GM23248 (cell line): ENCODE data around the gene STARD7. TPM values are rescaled to one million over a fixed set of nuclear protein-coding genes. Genes with fewer than 3 reads are reported as not detected.

Source experiments
- DNase-seq: peaks from one replicate; pipeline ENCODE4 v3.0.0-alpha.2; 2015
- H2AFZ ChIP-seq: fragments of 200-600 bp; sonication (generic); 2 replicates; pipeline ENCODE4 v1.6.1; 2016; ENCODE audit warnings: antibody characterized with exemption
- H3F3A ChIP-seq: fragments of 200-600 bp; sonication (generic); 2 replicates; pipeline ENCODE4 v1.6.1; 2016; ENCODE audit warnings: mild to moderate bottlenecking, antibody characterized with exemption, mixed run types; ENCODE audit not compliant: insufficient read depth
- H3K27ac ChIP-seq: fragments of 200-600 bp; sonication (generic); 2 replicates; pipeline ENCODE4 v1.5.1; 2016; ENCODE audit warnings: mild to moderate bottlenecking
- H3K27me3 ChIP-seq: fragments of 200-600 bp; sonication (generic); replicated peaks from 2 replicates; pipeline ENCODE4 v1.6.1; 2016; ENCODE audit warnings: mild to moderate bottlenecking; ENCODE audit not compliant: insufficient read depth
- H3K36me3 ChIP-seq: fragments of 200-600 bp; sonication (generic); 2 replicates; pipeline ENCODE4 v1.6.1; 2016; ENCODE audit warnings: low read depth, mild to moderate bottlenecking
- H3K4me1 ChIP-seq: fragments of 200-600 bp; sonication (generic); 2 replicates; pipeline ENCODE4 v1.6.1; 2016; ENCODE audit warnings: mild to moderate bottlenecking; ENCODE audit not compliant: insufficient read depth
- H3K4me2 ChIP-seq: fragments of 200-600 bp; sonication (generic); one replicate; pipeline ENCODE4 v1.6.1; 2016; ENCODE audit warnings: mild to moderate bottlenecking; ENCODE audit not compliant: unreplicated experiment
- H3K4me3 ChIP-seq: fragments of 200-600 bp; sonication (generic); 2 replicates; pipeline ENCODE4 v1.5.1; 2016; ENCODE audit warnings: mild to moderate bottlenecking
- H3K79me2 ChIP-seq: fragments of 200-600 bp; sonication (generic); 2 replicates; pipeline ENCODE4 v1.6.1; 2016; ENCODE audit warnings: mild to moderate bottlenecking; ENCODE audit not compliant: insufficient read depth
- H3K9ac ChIP-seq: fragments of 200-600 bp; sonication (generic); 2 replicates; pipeline ENCODE4 v1.6.1; 2016; ENCODE audit warnings: mild to moderate bottlenecking
- H3K9me2 ChIP-seq: fragments of 200-600 bp; sonication (generic); 2 replicates; pipeline ENCODE4 v1.6.1; 2016; ENCODE audit warnings: mixed run types, mild to moderate bottlenecking, moderate library complexity; ENCODE audit not compliant: insufficient read depth
- H3K9me3 ChIP-seq: fragments of 200-600 bp; sonication (generic); one replicate; pipeline ENCODE4 v1.6.1; 2017; ENCODE audit warnings: low read depth
- H4K20me1 ChIP-seq: fragments of 200-600 bp; sonication (generic); 2 replicates; pipeline ENCODE4 v1.6.0; 2016; ENCODE audit not compliant: insufficient read depth
- EZH2 ChIP-seq: fragments of 200-600 bp; sonication (generic); IDR thresholded peaks from 2 replicates; pipeline ENCODE4 v1.6.1; 2018; ENCODE audit warnings: antibody characterized with exemption, mild to moderate bottlenecking; ENCODE audit not compliant: insufficient read depth, poor library complexity, severe bottlenecking
- EZH2phosphoT487 ChIP-seq: fragments of 200-600 bp; sonication (generic); IDR thresholded peaks from 2 replicates; pipeline ENCODE4 v1.6.1; 2018; ENCODE audit warnings: antibody characterized with exemption, moderate library complexity, mild to moderate bottlenecking, low read depth; ENCODE audit not compliant: insufficient read depth
- WGBS, 2 experiments: methylation state at CpG; one replicate each; pipeline ENCODE4 v1.1.6; 2015 to 2017; ENCODE audit warnings: low lambda C conversion rate in 2 of 2, low coverage in 1 of 2; ENCODE audit errors: missing lambda C conversion rate in 2 of 2; 5-methylcytosine and 5-hydroxymethylcytosine counted together
- in situ Hi-C: fragments of 300-500 bp; cut with MboI; formaldehyde crosslinking; loops from 2 replicates; pipeline ENCODE4 v1.15.0; 2020
- polyA plus RNA-seq: library from polyadenylated mRNA; unstranded; fragments of >200 nt; fragmentation: Nextera tagmentation; extraction: Ambion mirVana; gene quantifications from 2 replicates; pipeline ENCODE4 v1.2.1, GENCODE V29; 2016
- total RNA-seq: library from RNA; depleted of rRNA; stranded (reverse); fragments of >200 nt; shearing (Covaris generic); gene quantifications from 2 replicates; pipeline ENCODE4 v1.2.3, GENCODE V29; 2014

The STARD7 gene
- total and polyA plus RNA-seq, 2 experiments from 2014 or later = 93.3 to 120 TPM

GRCh38 chr2:96191937-96192670, 16.5 kb downstream of the STARD7 start:
- Histone ChIP-seq H3K4me2 (no peak overlapping the region), H4K20me1 (no peaks in the 10 kb centered on the region), H3K27ac (no peak overlapping the region), H3K4me3 (no peak overlapping the region), H3K4me1 (peaks cover 16% of the 10 kb centered on the region), H3K27me3 (no peaks in the 10 kb centered on the region), H3K9ac (no peak overlapping the region), H3K9me2 (no peaks in the 10 kb centered on the region), H3K9me3 (no peaks in the 10 kb centered on the region), H3F3A (peaks cover 22% of the 10 kb centered on the region), H3K79me2 (peaks cover 95% of the 10 kb centered on the region), H3K36me3 (peaks cover 55% of the 10 kb centered on the region), H2AFZ (no peak overlapping the region)
- 93% methylated on average over 11 of the region's 11 CpGs for WGBS, 2 experiments
- in situ Hi-C loops = no loop called here
- no peak for DNase-seq
- no peak for TF ChIP-seq EZH2phosphoT487
- no peak for TF ChIP-seq EZH2

- H3K36me3 ChIP-seq = peaks cover 70% of the 10 kb centered on the region
- H3F3A ChIP-seq = 0 out of 2 replicates have a peak, but pooled peaks cover 10% of the 10 kb centered on the region
- H3K4me2 ChIP-seq = no peak overlapping the region
- H3K27me3 ChIP-seq = no peaks in the 10 kb centered on the region
- H3K9ac ChIP-seq = no peak overlapping the region
- 93 to 97% methylated on average over 12 of the region's 12 CpGs for WGBS, 2 experiments
- no peak overlapping the region for H3K4me3 ChIP-seq
- H2AFZ ChIP-seq = no peak overlapping the region
- no peaks in the 10 kb centered on the region for H3K9me2 ChIP-seq
- peaks cover 69% of the 10 kb centered on the region for H3K79me2 ChIP-seq
- no peaks in the 10 kb centered on the region for H3K9me3 ChIP-seq
- peak; percentile 20 for DNase-seq
- no peak overlapping the region for H3K27ac ChIP-seq
- in situ Hi-C loops = no loop called here
- TF ChIP-seq EZH2 (no peak), EZH2phosphoT487 (no peak)
- no peaks in the 10 kb centered on the region for H4K20me1 ChIP-seq
- no peaks in the 10 kb centered on the region for H3K4me1 ChIP-seq
Measured at GRCh38 chr2:96188821-96189526, 19.7 kb downstream of the STARD7 start.

- Histone ChIP-seq H2AFZ (no peak overlapping the region), H3K9me2 (no peaks in the 10 kb centered on the region), H3K9me3 (no peaks in the 10 kb centered on the region), H3K4me3 (no peak overlapping the region), H3K9ac (no peak overlapping the region), H3K27ac (no peak overlapping the region), H3K36me3 (peaks cover 50% of the 10 kb centered on the region), H3K4me1 (no peaks in the 10 kb centered on the region), H3K79me2 (peaks cover 45% of the 10 kb centered on the region), H3K27me3 (no peaks in the 10 kb centered on the region), H4K20me1 (no peaks in the 10 kb centered on the region), H3K4me2 (no peak overlapping the region), H3F3A (0 out of 2 replicates have a peak, but pooled peaks cover 10% of the 10 kb centered on the region)
- no peak for DNase-seq
- WGBS, 2 experiments = 81 to 82% methylated on average over 5 of the region's 5 CpGs
- in situ Hi-C loops = no loop called here
- TF ChIP-seq EZH2 (no peak), EZH2phosphoT487 (no peak)
Measured at GRCh38 chr2:96186562-96186961, 22.1 kb downstream of the STARD7 start.

GRCh38 chr2:96185516-96185915, 23.1 kb downstream of the STARD7 start:
- Histone ChIP-seq H3K4me2 (no peak overlapping the region), H2AFZ (no peak overlapping the region), H3K36me3 (peaks cover 40% of the 10 kb centered on the region), H3K9ac (no peak overlapping the region), H3K27me3 (no peaks in the 10 kb centered on the region), H3K9me3 (no peaks in the 10 kb centered on the region), H3K79me2 (peaks cover 35% of the 10 kb centered on the region), H3K4me1 (no peaks in the 10 kb centered on the region), H3K9me2 (no peaks in the 10 kb centered on the region), H3K4me3 (no peak overlapping the region), H4K20me1 (no peaks in the 10 kb centered on the region), H3K27ac (no peak overlapping the region), H3F3A (0 out of 2 replicates have a peak, but pooled peaks cover 10% of the 10 kb centered on the region)
- WGBS, 2 experiments = 96 to 100% methylated on average over 1 of the region's 1 CpG
- no peak for DNase-seq
- TF ChIP-seq EZH2phosphoT487 = no peak
- TF ChIP-seq EZH2 = no peak
- in situ Hi-C loops = no loop called here
